GM18499 (cell line): ENCODE measurements around the gene NFIA.

Source experiments
- ATAC-seq: cut with Tn5 transposase; IDR thresholded peaks from one replicate; pipeline ENCODE4 v1.9.1; 2021; ENCODE audit warnings: moderate number of reproducible peaks; ENCODE audit not compliant: insufficient read depth, unreplicated experiment

NFIA gene

GRCh38 chr1:61083013-61083806 is 849 bp downstream of the NFIA start:
- no peak for ATAC-seq

- no peak for ATAC-seq
Measured at GRCh38 chr1:61083807-61084440, 1.6 kb downstream of the NFIA start.

GRCh38 chr1:61084491-61085031 is 2.2 kb downstream of the NFIA start:
- ATAC-seq, result no peak

GRCh38 chr1:61085206-61085982 is 3.0 kb downstream of the NFIA start:
- no peak for ATAC-seq

- ATAC-seq, result no peak
Measured at GRCh38 chr1:61085983-61086644, 3.8 kb downstream of the NFIA start.

GRCh38 chr1:61087571-61087970 is 5.2 kb downstream of the NFIA start:
- no peak for ATAC-seq

GRCh38 chr1:61088163-61088974 is 6.0 kb downstream of the NFIA start:
- no peak for ATAC-seq

- ATAC-seq, result no peak
Measured at GRCh38 chr1:61089338-61089737, 7.0 kb downstream of the NFIA start.

- ATAC-seq, result no peak
Measured at GRCh38 chr1:61089741-61090140, 7.4 kb downstream of the NFIA start.

GRCh38 chr1:61090546-61091202 is 8.3 kb downstream of the NFIA start:
- ATAC-seq, result no peak

GRCh38 chr1:61091455-61091854 is 9.1 kb downstream of the NFIA start:
- no peak for ATAC-seq

GRCh38 chr1:61092642-61093041 is 10.3 kb downstream of the NFIA start:
- no peak for ATAC-seq

- no peak for ATAC-seq
Measured at GRCh38 chr1:61093525-61094137, 11.3 kb downstream of the NFIA start.

GRCh38 chr1:61094677-61095469 is 12.5 kb downstream of the NFIA start:
- ATAC-seq, result no peak

- no peak for ATAC-seq
Measured at GRCh38 chr1:61095470-61095812, 13.1 kb downstream of the NFIA start.

- ATAC-seq, result no peak
Measured at GRCh38 chr1:61097317-61097716, 15.0 kb downstream of the NFIA start.

GRCh38 chr1:61097722-61098121 is 15.4 kb downstream of the NFIA start:
- ATAC-seq, result no peak

- ATAC-seq, result no peak
Measured at GRCh38 chr1:61098333-61098732, 16.0 kb downstream of the NFIA start.
